Measurements from ENCODE around the gene POU6F2.
"Not testable (repeated sequence)": the region's sequence is repeated elsewhere in the genome, so short reads cannot be mapped to it uniquely, and the experiment has no call there.

POU6F2 gene

DNA sequence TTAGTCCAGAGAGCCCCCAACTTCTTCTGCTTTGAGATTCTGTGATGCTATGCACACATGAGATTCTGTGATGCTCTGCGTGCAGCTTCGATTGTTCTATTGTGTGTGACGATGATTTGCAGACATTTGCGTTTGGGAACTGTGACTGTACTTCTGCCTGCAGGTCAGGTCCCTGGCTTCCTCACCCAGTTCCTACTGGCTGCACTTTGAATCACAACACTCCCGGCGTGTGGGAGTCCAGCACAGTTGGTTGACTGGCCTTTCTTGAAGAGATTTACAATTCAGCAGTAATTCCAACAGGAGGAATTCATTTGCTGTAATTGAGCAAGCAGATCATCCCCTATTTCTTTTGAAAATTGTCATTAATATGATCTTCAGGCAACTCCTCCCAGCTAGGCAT, 336.3 kb downstream of the POU6F2 start:
- no peak for DNase-seq

DNA sequence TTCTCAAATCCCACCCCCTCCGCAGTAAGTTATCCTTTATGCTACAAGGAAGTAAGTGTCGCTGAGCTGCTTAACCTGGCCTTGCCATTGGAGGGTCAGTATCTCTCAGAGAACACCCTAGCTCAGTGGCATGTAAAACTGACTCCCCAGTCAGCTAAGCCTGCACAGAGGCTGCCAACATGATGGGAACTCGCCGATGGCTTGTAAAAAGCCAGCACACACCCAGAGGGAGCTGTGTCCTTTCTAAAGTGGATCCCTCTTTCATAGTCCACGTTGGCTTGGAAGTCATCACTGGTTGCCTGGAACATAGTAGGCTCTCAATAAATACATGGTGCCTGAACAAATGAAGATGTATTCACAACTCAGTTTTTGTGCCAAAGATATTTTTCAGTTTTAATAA, 339.4 kb downstream of the POU6F2 start:
- DNase-seq, result no peak

- DNase-seq, result no peak
Measured at GRCh38 chr7:39317896-39318295, 340.2 kb downstream of the POU6F2 start.

DNA sequence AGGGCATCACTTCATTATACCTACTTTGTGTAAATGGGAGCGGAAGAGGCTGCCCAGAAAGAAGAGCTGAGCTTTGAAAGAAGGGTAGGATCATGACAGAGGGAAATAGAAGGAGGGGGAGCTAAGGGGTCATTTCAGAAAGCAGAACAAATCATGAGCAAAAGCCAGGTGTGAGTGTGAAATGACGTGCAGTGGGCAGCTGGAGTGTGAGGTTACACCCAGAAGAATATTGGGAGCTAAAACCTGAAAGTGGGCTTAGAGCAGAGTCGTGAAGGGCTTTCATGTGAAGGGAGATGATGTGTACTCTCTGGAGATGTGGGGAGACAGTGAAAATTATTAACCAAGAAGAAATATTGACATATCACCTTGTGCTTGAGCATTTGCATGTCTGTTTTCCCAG, 343.5 kb downstream of the POU6F2 start:
- no peak for DNase-seq

- no peak for DNase-seq
Measured at GRCh38 chr7:39321909-39322498, 344.3 kb downstream of the POU6F2 start.

GRCh38 chr7:39324139-39324760, 346.5 kb downstream of the POU6F2 start:
- no peak for DNase-seq

DNA sequence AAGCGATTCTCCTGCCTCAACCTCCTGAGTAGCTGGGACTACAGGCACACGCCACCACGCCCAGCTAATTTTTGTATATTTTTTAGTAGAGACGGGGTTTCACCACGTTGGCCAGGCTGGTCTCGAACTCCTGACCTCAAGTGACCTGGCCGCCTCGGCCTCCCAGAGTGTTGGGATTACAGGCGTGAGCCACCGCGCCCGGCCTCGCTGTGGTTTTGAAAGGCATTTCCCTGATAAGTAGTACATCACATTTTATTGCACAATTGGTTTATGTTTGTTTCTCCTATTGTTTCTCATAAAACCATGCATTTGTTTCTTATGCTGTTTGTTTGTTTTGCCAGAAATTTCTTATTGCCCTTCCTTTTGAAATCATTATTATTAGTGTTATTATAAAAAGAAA, 353.9 kb downstream of the POU6F2 start:
- DNase-seq, result not testable (repeated sequence)

- DNase-seq, result no peak
Measured at GRCh38 chr7:39332142-39332541, 354.4 kb downstream of the POU6F2 start.

- DNase-seq, result no peak
Measured at GRCh38 chr7:39333701-39334100, 356.0 kb downstream of the POU6F2 start.

GRCh38 chr7:39336442-39336841, 358.7 kb downstream of the POU6F2 start:
- DNase-seq, result no peak

- no peak for DNase-seq
Measured at GRCh38 chr7:39338716-39339115, 361.0 kb downstream of the POU6F2 start.

DNA sequence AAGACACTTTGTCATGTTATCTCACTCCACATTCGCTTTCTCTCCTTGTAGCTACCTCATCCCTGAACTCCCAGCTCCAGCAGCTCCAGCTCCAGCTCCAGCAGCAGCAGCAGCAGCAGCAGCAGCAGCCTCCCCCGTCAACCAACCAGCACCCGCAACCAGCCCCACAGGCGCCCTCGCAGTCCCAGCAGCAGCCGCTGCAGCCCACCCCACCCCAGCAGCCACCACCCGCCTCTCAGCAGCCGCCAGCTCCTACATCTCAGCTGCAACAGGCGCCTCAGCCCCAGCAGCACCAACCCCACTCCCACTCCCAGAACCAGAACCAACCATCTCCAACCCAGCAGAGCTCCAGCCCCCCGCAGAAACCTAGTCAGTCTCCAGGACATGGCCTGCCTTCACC, 361.9 kb downstream of the POU6F2 start:
- DNase-seq, result no peak

DNA sequence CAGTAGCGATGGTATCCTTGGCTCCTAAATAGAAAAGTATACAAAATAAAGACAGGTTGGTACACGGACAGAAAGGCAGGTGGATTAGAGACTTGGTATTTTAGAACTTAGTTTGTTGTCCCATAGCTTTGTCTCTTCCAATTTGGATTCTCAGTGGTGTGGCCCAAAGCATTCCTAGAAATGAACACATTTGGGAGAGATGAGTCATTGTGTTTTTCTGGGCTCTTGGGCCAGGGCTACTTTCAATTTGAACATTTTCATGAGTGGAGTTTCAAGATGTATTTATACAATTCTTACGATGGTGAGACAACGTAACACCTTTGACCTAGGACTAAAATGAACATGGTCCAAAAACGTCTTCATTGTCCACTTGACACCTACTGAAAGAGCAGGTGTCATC, 363.4 kb downstream of the POU6F2 start:
- DNase-seq, result no peak

DNA sequence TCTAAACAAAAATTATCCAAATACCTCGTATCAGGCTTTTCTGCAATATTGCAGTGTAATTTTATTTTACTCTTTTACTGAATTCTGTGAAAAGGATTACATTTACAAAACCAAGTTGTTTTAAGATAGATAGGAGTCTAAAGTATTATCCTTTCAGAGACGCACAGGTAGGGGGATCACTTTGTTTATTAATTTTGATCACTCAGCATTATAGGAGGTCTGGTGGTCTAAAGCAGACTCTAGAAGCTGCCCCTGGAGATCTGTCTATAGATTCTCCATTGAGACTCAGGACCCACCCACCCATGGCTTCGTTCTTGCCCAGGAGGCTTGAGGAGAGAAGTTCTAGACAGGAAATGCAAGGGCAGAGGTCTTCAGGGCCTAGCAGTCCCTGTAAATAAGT, 365.1 kb downstream of the POU6F2 start:
- DNase-seq, result no peak

DNA sequence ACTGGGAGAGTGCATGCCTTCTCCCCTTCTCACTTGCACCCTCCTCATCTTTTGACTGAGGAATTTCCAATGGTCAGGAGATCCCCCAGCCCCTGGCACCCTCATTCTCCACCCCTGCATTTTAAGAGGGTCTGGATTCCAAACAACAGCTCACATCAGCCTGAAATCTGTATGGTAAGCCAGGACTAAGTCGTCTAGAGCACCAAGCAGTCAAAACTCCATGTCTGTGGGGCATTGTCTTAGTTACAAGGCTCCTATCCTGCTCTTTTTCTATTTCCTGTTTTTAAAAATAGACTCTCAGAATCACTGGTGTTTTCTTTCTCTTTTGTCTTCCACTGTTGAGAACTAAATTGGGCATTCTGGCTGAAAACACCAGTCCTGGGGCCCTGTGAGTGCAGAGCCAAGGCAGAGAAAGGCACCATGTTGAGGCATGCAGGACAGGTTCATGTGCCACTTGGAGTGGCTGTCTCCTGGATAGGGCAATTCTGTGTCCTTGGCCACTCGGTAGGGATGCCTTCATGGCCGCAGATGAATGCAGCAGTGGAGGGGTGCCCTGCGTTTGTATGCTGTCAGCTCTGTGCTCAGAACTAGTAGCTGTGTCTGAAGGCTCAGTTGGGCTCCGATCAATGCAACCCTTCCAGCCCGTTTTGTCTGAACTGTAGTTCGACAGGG, 371.9 kb downstream of the POU6F2 start:
- no peak for DNase-seq

- no peak for DNase-seq
Measured at GRCh38 chr7:39353615-39354376, 376.1 kb downstream of the POU6F2 start.

DNA sequence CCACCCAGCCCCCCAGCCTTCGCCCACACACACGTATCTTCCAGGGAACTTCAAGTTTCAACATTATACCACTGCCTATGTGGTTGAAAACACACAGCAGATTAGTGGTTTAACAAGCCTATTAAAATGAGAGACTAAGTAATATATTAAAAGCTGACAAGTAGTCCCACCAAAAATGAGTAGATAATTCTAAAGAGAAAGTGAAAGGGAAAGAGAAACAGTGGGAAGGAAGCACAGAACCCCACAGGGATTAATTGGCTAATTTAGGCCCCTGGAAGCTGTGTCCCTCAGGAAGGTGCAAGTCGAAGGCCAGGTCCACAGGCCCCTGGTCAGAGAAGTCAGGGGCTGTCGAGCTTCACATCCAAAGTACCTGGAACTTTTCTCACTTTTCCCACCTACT, 378.0 kb downstream of the POU6F2 start:
- no peak for DNase-seq

DNA sequence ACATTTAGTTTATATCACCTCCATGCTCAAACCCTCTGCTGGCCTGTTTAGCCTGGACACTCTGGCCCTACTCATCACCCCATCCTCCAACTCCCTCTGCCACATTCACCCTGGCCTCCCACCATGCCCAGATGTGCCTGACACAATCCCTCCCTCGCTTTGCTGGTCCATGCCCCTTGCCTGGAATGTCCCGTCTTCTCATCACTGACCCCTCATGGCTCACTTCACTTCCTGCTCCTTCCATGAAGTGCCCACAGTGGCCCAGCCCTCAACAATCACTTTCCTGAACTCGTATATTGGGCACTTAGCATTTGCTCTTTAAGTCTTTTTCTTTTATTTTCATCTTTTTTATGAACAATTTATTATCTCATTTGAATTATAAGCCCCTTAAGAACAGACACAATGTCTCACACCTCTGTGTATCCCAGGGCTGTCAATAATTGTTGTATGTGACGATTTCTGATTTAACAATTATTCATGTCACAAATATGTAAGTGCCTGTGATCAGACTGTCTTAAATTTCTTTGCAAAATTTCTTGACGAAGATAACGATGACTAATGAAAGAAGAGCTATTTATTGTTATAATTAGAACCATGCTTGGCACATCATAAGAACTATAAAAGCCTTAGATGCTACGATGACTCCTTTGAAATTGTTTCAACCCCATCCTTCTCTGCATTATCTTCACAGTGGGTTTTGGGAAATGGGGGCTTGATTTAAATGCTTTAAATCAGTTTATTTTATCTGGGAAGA, 378.6 kb downstream of the POU6F2 start:
- DNase-seq, result no peak

DNA sequence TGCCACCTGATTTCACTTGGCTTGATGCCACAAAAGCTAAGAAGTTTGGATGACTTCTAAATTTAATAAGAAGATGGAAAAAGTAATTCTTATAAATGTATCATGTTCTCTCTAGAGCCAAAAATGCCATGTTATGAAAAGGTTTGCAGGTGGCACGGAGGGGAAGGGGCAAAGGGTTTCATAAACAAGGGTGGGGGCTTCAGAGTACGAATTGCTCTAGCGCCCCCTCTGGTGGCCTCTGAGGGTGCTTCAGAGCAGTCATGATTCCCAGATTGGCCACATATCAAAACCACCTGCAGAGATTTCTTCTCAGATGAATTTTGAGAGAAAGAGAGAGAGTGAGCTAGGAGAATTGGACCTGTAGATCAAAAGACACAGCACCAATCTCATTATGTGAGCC, 379.9 kb downstream of the POU6F2 start:
- DNase-seq, result no peak

DNA sequence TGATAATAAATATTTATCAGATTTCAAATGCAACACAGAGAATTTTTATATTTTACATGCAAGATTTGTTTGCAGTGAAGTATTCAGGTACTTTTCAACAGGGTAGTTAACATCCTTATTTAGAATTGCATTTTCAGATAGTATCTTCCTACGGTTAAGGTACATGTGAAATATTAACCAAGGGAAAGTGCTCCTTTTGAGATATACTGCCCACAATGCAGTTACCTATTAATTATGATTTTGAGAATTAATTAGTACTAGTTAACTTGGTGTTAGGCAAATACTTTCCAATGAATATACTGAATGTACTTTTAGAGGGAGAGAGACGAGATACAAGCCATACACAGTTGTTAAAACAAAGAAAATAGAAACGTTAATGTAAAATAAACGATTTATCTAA, 382.3 kb downstream of the POU6F2 start:
- no peak for DNase-seq

DNA sequence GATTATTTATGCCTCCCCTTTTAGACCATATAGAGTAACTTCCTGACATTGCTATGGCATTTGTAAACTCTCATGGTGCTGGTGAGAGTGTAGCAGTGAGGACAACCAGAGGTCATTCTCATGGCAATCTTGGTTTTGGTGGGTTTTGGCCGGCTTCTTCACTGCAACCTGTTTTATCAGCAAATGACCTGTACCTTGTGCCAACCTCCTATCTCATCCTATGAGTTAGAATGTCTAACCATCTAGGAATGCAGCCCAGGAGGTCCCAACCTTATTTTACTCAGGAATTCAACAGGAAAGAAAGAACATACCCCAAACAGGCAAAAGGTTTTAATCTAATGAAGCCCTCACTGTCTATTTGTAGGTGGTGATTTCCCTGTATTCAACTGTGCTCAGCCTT, 383.1 kb downstream of the POU6F2 start:
- DNase-seq, result no peak

- no peak for DNase-seq
Measured at GRCh38 chr7:39365751-39366295, 388.1 kb downstream of the POU6F2 start.

GRCh38 chr7:39367451-39367850, 389.7 kb downstream of the POU6F2 start:
- no peak for DNase-seq

All from hematopoietic multipotent progenitor cell treated with erythropoietin and hydrocortisone succinate and interleukin-3 and kit ligand, for 8 days (in vitro differentiated cells).